ENCODE measurements around the gene FSD1.
"Not testable (repeated sequence)": the region's sequence is repeated elsewhere in the genome, so short reads cannot be mapped to it uniquely, and the experiment has no call there.

FSD1 gene

DNA sequence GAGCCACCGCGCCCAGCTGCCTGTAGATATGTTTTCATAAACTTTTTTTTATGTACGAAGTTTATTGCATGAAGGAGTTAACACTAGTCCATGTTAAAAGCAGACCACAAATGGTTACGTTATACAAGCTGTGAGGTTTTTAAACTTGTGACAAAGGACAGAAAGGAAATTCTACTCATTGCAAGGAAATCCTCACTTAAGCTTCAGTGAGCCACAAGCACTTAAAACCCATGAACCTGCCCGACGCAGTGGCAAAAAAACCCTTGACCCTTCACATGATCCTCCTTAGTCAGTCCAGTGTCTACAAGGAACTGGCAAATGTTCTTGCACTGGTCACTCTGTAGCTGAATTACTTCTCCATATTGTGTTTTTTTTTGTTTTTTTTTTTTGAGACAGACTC, 43.1 kb downstream of the FSD1 start:
- no peak for DNase-seq

DNA sequence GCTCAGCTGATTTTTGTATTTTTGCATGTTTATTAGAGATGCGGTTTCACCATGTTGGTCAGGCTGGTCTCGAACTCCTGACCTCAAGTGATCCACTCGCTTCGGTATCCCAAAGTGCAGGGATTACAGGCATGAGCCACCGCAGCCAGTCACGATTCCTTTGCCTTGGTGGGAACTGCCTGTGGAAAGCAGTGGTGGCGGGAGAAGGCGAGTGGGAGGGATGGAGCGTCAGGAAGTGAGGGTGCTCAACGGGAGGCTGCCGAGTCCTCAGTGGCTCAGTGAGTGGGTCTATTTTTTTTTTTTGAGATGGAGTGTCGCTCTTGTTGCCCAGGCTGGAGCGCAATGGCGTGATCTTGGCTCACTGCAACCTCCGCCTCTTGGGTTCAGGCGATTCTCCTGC, 44.8 kb downstream of the FSD1 start:
- DNase-seq, result not testable (repeated sequence)

- no peak for DNase-seq
Measured at GRCh38 chr19:4350111-4350510, 45.7 kb downstream of the FSD1 start.

DNA sequence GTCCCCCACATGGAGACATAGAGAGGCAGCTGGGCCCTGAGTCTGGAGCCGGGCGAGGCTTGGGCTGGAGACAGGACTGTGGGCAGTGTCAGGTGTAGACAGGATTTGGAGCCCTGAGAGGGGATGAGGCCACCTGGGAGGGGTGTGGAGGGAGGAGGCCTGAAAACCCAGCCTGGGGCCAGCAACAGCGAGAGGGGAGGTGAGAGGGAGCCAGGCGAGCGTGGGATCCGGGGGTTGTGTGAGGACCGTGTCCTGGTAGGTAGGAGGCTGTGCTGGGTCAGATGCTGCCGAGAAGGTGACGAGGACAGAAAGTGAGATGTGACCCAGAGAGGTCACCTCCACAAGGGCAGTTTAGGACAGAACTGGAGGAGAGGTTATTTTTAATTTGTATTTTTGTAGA, 46.3 kb downstream of the FSD1 start:
- no peak for DNase-seq

DNA sequence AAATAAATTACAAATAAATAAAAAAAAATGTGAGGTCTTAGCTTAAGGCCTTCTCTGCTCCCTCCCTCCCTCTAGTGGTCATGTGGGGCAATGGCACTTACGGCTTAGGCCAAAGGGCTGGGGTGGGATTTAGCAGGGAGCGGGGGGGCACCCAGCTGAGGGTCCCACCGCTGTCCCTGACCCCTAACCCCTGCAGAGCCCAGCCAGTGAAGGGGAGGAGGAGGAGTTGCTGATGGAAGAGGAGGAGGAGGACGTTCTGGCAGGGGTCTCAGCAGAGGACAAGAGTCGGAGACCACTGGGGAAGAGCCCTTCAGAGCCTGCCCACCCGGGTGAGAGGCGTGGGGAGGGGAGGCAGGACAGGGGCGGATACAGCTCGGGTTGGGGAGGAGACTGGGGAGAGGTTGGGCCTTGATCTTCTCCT, 48.3 kb downstream of the FSD1 start:
- no peak for DNase-seq

DNA sequence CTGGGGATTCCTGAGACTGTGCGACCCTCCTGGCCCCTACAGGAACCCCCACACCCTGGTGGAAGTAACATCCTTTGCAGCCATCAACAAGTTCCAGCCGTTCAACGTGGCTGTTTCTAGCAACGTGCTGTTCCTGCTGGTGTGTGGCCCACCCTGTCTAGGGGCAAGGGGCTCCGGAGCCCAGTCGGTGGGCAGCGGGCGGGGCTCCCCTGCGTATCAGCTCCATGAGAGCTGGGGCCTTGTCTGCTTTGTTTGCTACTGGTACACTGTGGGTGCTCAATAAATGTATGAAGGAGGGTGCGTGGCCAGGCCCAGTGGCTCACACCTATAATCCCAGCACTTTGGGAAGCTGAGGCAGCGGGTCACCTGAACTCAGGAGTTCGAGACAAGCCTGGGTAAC, 49.9 kb downstream of the FSD1 start:
- no peak for DNase-seq

DNA sequence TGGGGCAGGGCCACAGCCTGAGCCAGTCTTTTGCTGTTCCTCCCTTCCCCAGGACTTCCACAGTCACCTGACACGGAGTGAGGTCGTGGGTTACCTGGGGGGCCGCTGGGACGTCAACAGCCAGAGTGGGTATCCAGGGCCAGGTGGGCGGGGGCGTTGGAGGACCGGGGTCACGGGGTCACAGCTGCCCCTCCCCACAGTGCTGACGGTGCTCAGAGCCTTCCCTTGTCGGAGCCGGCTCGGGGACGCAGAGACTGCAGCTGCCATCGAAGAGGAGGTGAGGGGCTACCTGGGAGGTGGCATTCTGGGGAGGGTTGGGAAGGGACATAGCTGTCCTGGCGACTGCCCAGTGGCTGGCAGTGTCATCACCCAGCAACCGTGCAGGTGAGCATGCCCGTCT, 50.5 kb downstream of the FSD1 start:
- no peak for DNase-seq

DNA sequence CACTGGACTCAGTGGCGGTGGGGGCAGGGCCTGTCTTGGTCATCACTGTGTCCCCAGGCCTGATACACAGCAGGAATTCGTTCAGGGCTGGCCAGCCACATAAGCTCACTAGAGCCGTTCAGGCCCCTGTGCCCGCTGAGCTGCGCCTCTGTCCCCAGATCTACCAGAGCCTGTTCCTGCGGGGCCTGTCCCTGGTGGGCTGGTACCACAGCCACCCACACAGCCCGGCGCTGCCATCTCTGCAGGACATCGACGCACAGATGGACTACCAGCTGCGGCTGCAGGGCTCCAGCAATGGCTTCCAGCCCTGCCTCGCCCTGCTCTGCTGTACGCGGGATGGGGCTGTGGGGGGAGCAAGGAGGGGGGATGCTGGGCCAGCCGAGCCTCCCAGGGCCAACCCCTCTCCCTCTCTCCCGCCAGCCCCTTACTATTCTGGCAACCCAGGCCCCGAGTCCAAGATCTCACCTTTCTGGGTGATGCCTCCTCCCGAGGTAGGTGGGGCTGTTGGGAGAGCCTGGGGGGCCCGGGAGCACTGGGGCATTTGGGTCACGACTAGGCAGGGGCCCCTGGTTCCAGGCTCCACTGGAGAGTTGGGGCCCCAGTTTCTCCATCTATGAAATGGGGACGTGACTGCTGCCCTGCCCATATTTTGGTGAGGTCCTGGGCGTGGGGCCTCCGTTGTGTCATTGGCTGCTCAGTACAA, 52.8 kb downstream of the FSD1 start:
- no peak for DNase-seq

DNA sequence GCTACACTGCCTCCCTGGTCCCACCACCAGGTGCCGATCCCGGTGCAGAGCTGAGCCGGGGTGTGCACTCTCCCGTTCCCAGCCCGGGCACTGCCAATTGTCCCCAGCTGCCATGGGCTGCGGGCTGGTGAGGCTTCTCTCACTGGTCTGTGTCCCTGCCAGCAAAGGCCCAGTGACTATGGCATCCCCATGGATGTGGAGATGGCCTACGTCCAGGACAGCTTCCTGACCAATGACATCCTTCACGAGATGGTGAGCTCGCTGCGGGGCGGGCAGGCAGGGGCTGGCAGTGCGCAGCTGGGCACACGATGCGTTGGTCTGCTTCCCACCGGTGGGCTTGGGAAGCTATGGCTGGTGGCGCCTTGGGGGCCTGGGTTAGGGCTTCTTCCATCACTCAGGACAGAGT, 53.5 kb downstream of the FSD1 start:
- no peak for DNase-seq

DNA sequence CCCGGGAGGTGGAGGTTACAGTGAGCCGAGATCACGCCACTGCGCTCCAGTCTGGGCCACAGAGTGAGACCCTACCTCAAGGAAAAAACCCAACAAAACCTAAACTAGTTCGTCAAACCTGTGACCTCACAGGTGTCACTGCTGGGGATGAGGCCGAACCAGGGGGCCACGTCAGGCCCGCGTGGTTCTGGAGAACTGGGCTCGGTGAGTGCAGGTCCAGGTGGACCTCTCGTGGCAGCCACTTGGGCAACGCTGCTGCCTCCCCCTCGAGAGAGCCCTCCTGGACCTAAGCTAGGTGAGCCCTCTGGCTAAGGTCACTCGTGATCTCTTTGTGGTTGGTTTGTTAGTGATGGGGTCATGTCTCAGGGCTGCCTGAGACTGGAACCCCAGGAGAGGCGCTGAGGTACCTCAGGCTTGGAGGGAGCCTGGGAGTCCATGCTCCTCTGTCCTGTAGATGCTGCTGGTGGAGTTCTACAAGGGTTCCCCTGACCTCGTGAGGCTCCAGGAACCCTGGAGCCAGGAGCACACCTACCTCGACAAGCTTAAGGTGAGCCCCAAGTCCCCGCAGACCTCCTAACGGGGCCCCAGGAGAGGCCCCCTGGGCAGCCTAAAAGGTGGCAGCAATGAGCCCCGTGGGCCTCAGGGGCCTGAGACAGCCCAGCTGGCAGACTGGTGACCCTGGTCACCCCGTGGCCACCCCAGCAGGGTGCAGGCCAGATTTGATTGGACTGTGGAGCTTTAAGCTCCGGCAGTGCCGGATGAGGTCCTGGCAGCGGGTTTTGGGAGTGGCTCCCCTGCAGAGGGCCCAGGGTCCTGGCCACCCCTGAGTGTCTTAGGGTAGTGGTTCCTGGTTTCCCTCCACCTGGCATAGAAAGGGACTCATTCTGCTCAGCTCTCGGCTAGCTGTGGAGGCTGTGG, 54.6 kb downstream of the FSD1 start:
- no peak for DNase-seq

GRCh38 chr19:4359627-4360000, 55.2 kb downstream of the FSD1 start:
- DNase-seq, result no peak

GRCh38 chr19:4360081-4360569, 55.7 kb downstream of the FSD1 start:
- no peak for DNase-seq

DNA sequence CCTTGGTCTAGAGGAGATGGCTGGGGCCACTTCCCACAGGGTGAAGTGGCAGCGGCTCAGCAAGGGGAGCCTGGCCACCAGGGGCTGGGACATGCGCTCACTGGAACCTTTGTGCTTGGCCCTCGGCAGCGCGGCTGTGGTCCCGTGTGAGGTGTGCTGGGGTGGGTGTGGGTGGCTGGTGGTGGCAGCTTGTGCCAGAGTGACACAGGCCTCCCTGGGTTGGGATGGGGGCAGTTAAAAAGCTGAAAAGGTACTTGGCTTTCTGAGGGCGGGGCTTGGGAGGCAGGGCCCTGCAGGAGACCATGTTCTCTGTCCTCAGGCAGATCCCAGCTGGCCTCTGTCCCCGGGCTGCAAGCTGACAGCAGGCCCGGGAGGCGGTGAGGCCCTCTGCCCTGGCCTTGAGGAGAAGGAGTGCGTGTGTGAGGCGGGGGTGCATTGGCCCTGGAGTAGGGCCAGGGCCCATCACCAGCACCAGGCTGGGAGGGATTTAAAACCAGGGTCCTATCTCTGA, 56.3 kb downstream of the FSD1 start:
- DNase-seq, result no peak

GRCh38 chr19:4361152-4362046, 57.0 kb downstream of the FSD1 start:
- DNase-seq, result no peak

- DNase-seq, result no peak
Measured at GRCh38 chr19:4362101-4362828, 57.9 kb downstream of the FSD1 start.

GRCh38 chr19:4362831-4363545, 58.6 kb downstream of the FSD1 start:
- DNase-seq, result no peak

- DNase-seq, result no peak
Measured at GRCh38 chr19:4363571-4364304, 59.3 kb downstream of the FSD1 start.

DNA sequence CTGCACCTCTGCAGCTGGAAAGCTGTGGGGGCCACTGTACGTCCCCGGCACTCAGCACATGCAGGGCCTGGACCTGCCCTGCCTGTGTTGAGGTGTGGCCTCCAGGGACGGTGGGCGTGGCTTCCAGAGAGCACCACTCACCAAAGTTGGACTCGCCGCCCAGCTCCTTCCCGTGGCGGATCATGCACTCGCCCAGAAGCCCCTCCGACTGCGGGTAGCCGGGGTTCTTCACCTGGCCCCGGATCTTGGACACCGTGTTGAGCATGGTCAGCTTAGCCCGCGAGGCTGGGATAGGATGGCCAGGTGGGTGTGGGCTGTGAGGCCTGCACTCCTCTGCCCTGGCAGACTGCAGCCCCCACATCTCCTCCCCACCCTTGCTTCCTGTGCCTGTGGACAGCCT, 60.9 kb downstream of the FSD1 start:
- no peak for DNase-seq

GRCh38 chr19:4365791-4366665, 61.6 kb downstream of the FSD1 start:
- no peak for DNase-seq

All from GOT3 (cell line).